ENCODE measurements around the gene NT5DC1. TPM values are rescaled to one million over a fixed set of nuclear protein-coding genes. Genes with fewer than 3 reads are reported as not detected.

Gene NT5DC1
- total RNA-seq, 1 experiment from 2014 or later: 37.9 TPM

DNA sequence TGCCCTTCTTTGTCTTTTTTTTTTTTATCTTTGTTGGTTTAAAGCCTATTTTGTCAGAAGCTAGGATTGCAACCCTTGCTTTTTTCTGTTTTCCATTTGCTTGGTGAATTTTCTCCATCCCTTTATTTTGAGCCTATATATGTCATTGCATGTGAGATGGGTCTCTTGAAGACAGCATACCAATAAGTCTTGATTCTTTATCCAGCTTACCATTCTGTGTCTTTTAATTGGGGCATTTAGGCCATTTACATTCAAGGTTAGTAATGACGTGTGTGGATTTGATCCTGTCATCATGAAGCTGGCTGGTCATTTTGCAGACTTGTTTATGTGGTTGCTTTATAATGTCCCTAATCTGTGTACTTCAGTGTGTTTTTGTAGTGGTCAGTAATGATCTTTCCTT lies 162.7 kb downstream of the NT5DC1 start:
- Histone ChIP-seq H3K27me3 (replicated peaks; ENCODE audit: insufficient read depth, low read depth, low read length, poor library complexity) (no peaks in the 10 kb centered on the region), H3K36me3 (ENCODE audit: insufficient read depth, low read length, poor library complexity, severe bottlenecking) (no peaks in the 10 kb centered on the region), H3K4me1 (ENCODE audit: insufficient read depth, low read length, poor library complexity, severe bottlenecking) (peaks cover 4% of the 10 kb centered on the region), H3K27ac (ENCODE audit: low read depth, low read length, poor library complexity, severe bottlenecking) (no peak overlapping the region), H3K9me3 (ENCODE audit: low read depth, low read length, poor library complexity, severe bottlenecking) (no peaks in the 10 kb centered on the region), H3K4me3 (ENCODE audit: low read depth, low read length, poor library complexity, severe bottlenecking) (no peak overlapping the region)
- DNase-seq (ENCODE audit: low spot score): no peak
- ChIA-PET CTCF (no interaction called here), POLR2A (ENCODE audit: low non-redundant PET) (no interaction called here)
- BruUV-seq (replicated peaks): no TSS peak
- no peak for TF ChIP-seq EZH2 (IDR thresholded peaks at IDR 0.05; ENCODE audit: borderline replicate concordance, low read depth, low read length, poor library complexity, severe bottlenecking)
- TF ChIP-seq, protein P1, sequence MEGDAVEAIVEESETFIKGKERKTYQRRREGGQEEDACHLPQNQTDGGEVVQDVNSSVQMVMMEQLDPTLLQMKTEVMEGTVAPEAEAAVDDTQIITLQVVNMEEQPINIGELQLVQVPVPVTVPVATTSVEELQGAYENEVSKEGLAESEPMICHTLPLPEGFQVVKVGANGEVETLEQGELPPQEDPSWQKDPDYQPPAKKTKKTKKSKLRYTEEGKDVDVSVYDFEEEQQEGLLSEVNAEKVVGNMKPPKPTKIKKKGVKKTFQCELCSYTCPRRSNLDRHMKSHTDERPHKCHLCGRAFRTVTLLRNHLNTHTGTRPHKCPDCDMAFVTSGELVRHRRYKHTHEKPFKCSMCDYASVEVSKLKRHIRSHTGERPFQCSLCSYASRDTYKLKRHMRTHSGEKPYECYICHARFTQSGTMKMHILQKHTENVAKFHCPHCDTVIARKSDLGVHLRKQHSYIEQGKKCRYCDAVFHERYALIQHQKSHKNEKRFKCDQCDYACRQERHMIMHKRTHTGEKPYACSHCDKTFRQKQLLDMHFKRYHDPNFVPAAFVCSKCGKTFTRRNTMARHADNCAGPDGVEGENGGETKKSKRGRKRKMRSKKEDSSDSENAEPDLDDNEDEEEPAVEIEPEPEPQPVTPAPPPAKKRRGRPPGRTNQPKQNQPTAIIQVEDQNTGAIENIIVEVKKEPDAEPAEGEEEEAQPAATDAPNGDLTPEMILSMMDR (conservative IDR thresholded peaks at IDR 0.05; ENCODE audit: low read depth, low read length): no peak
- intact Hi-C loops (cut with micrococcal nuclease; ENCODE audit: unreplicated experiment): no loop called here

DNA sequence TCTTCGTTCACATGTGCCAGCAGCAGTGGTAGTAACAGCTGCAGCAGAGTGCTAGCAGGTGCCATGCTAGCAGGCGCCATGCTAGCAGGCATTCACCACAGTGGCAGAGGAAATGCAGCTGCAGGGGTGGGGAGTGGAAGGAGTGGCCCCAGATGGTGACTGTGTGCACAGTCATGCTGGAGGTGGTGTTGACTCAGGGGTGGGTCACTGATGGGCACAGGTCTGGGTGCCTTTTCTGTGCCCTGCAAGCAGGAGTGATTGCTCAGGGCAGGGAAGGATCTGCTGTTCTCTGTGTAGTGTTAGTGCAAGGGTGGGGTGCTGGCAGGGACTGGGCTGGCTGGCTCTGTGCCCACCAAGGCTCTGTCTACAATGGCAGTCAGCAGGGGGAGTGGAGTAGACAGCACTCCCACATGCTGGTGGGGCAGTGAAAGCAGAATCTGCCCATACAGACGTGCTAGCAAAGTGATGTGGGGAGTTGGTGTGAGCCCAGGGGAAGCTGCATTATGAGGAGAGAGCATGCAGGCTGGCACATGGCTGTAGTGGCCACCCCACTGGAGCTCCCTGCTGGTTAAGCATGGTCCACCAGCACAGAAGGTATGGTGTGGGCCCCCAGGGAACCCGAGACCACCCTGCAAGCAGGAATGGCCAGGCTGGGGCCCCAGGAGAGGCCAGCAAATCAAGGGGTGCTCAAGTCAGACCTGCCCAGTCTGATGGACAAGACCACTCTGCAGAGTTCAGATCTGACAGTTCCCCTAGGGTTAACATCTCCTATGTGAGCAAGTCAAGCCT lies 164.6 kb downstream of the NT5DC1 start:
- intact Hi-C loops (cut with micrococcal nuclease; ENCODE audit: unreplicated experiment): no loop called here
- CTCF ChIA-PET: no interaction called here
- POLR2A ChIA-PET (ENCODE audit: low non-redundant PET): no interaction called here

DNA sequence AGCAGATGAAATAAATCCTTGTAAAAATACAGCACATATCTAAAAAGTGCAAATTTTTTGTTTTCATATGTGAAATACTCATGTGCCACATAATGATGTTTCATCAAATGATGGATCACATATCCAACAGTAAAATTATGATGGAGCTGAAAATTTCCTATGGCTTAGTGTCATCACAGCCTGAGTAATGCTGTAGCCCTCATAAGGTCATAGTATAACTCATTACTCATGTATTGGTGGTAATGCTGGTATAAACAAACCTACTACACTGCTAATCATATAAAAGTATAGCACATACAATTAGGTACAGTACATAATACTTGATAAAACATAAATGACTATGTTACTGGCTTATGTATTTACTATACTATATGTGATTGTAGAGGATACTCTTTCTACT lies 166.2 kb downstream of the NT5DC1 start:
- no peak overlapping the region for H3K27ac ChIP-seq (ENCODE audit: low read depth, low read length, poor library complexity, severe bottlenecking)
- no peaks in the 10 kb centered on the region for H3K36me3 ChIP-seq (ENCODE audit: insufficient read depth, low read length, poor library complexity, severe bottlenecking)
- no peak for DNase-seq (ENCODE audit: low spot score)
- H3K27me3 ChIP-seq (replicated peaks; ENCODE audit: insufficient read depth, low read depth, low read length, poor library complexity): no peaks in the 10 kb centered on the region
- peaks cover 11% of the 10 kb centered on the region for H3K4me1 ChIP-seq (ENCODE audit: insufficient read depth, low read length, poor library complexity, severe bottlenecking)
- no peaks in the 10 kb centered on the region for H3K9me3 ChIP-seq (ENCODE audit: low read depth, low read length, poor library complexity, severe bottlenecking)
- intact Hi-C loops (cut with micrococcal nuclease; ENCODE audit: unreplicated experiment): no loop called here
- POLR2A ChIA-PET (ENCODE audit: low non-redundant PET): no interaction called here
- BruUV-seq (replicated peaks): no TSS peak
- TF ChIP-seq EZH2 (IDR thresholded peaks at IDR 0.05; ENCODE audit: borderline replicate concordance, low read depth, low read length, poor library complexity, severe bottlenecking): no peak
- TF ChIP-seq, protein P1 (conservative IDR thresholded peaks at IDR 0.05; ENCODE audit: low read depth, low read length): no peak
- CTCF ChIA-PET: interaction anchor here (0.8 kb wide), 1 partner anchor 245 kb away, joined by 3 read pairs; the partner anchor contains the start of gene CALHM5
- no peak overlapping the region for H3K4me3 ChIP-seq (ENCODE audit: low read depth, low read length, poor library complexity, severe bottlenecking)

More for the DNA sequence above, 164.6 kb downstream of the NT5DC1 start:
- TF ChIP-seq, protein P1 (conservative IDR thresholded peaks at IDR 0.05; ENCODE audit: low read depth, low read length): no peak
- TF ChIP-seq EZH2 (IDR thresholded peaks at IDR 0.05; ENCODE audit: borderline replicate concordance, low read depth, low read length, poor library complexity, severe bottlenecking): no peak
- no peaks in the 10 kb centered on the region for H3K27me3 ChIP-seq (replicated peaks; ENCODE audit: insufficient read depth, low read depth, low read length, poor library complexity)
- H3K4me3 ChIP-seq (ENCODE audit: low read depth, low read length, poor library complexity, severe bottlenecking): no peak overlapping the region
- DNase-seq (ENCODE audit: low spot score): no peak
- H3K27ac ChIP-seq (ENCODE audit: low read depth, low read length, poor library complexity, severe bottlenecking): no peak overlapping the region
- H3K9me3 ChIP-seq (ENCODE audit: low read depth, low read length, poor library complexity, severe bottlenecking): no peaks in the 10 kb centered on the region
- no peaks in the 10 kb centered on the region for H3K36me3 ChIP-seq (ENCODE audit: insufficient read depth, low read length, poor library complexity, severe bottlenecking)
- no TSS peak for BruUV-seq (replicated peaks)
- peaks cover 11% of the 10 kb centered on the region for H3K4me1 ChIP-seq (ENCODE audit: insufficient read depth, low read length, poor library complexity, severe bottlenecking)
